Skin of body (tissue), 2 donors: ENCODE measurements around the gene COL23A1. TPM values are rescaled to one million over a fixed set of nuclear protein-coding genes. Genes with fewer than 3 reads are reported as not detected.
"Not testable (repeated sequence)": the region's sequence is repeated elsewhere in the genome, so short reads cannot be mapped to it uniquely, and the experiment has no call there.

ENCODE experiments used
- DNase-seq: peaks from one replicate; lab custom pipeline; 2025; lab: John Stamatoyannopoulos, UW
- total RNA-seq: library from RNA; depleted of rRNA; stranded (reverse); fragments of >200 nt; gene quantifications from one replicate; pipeline ENCODE4 v1.2.3, GENCODE V29; 2014

The COL23A1 gene
- total RNA-seq, 1 donor from 2014 or later: 4.6 TPM

DNA sequence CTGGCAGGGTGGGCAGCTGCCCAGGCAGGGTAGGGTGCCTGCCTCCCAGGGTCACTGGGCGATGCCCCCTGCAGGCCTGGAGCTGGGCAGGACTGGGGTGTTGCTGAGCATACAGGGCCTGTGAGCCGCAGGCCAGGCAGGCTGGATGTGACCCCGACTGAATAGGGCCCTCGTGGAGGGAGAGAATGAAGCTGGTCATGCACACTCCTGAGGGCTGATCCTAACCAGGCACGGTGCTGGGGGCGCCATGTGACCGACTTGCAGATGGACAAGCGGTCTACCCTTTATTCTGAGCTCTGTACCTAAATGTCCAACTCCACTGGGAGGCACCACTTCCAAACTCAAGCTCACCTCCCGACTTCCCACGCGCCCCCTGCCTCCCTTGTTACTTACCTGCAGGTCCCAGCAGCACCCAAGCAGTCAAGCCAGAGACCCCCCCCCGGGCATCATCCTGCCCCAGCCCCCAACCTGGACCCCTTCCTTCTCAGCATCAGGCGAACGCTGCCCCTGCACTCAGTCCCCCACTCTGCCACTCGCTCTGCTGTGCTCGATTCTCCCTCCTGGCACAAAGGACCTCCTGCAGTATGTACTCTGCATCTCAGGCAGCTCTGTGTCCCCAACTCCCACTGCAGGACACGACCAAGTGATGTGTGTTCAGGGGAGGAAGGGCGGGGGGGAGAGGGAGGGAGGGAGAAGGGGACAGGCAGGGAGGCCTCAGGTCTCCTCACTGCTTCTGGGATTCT lies 280.8 kb downstream of the COL23A1 start:
- DNase-seq: no peak

DNA sequence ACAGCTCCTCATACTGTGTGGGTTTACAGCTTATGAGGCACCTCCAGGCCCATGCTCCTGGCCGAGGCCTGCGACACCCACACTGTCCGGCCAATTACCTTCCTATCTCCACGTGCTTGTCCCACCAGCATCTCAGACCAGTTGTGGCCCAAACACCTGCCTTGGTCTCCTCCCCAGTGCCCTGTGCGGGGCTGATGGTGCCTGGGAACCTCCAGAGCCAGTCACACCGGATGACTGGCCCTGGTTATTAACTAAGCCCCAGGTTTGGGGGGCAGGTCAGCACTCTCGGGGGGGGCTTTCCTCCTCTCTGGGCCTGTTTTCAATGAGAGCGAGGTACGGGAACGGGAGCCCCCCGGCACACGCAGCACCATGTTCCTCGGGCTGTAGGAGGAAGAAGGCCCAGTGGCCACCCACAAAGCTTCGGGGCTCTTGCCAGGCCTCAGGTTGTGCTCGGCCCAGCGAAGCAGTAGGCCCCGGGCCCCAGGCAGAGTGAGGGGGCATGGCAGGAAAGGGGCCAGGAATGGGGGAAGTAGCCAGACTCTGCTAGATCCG lies 281.6 kb downstream of the COL23A1 start:
- DNase-seq: no peak

DNA sequence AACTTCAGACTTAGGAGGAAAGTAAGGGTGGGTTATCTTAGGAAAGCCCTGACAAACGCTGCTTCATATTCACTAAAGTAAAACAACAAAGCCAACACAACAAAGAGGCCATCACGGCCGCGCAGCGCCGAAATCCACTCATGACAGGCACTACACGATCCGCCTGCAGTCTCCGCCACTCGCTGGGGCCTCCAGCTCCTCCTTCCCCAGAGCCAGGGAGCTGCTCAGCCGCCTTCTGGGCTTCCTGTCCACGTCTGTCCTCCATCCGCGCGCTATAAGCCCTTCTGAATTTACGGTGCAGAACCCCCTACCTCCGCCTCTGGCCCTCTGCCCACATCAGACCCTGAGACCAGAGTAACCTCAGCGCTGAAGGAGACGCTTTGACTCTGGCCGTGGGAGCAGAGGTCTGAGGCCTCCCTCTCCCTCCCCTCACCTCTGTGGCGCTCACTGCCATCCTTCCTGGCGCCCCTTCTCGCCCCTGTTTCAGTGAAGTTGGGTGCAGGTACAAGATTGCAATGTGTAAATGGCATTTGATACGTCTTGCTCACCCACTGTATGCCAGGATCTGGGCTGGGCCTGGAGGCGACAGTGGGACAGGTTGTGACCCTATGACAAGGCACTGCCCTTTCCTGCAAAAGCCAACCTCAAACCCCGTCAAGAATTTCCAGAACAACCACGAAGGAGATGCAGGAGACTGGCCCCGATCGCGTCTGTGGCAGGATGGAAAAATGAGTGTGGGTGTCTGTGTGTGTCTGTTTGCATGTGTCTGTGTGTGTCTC lies 282.7 kb downstream of the COL23A1 start:
- DNase-seq: no peak

DNA sequence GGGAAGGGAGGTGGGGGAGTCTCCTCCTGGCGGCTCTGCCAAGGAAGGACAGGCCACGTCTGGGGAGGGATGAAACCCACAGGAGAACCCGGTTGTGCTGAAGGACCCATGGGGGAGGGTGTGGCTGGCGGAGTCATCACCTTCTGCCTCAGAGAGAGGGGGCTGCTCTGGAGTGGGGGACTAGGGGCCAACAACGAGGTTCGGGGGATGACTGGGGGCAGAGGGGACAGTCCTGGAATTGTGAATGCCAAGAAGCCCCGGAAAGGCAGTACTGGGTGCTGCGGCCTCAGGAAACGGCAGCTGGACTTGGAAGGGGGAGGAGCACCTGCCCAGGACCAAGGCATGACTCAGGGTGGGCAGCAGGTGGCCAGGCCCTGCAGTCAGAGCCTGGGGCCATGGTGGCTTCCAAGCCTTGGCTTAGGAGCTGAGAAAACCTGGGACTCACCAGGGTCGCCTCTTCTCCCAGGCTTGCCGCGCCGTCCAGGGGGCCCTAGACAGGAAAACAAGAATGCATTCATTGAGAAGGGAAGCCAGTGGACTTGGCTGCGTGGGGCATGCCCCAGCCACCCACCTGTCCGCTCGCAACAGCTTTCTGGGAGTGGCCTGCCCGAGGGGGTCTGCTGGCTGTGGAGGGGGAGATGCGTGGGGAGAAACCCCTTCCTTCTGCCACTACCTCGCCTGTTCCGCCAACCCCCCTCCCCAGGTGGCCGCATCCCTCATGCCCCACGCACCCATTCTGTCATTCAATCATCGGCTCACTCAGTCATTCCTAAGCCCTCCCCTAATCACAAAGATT lies 283.6 kb downstream of the COL23A1 start:
- DNase-seq: no peak

DNA sequence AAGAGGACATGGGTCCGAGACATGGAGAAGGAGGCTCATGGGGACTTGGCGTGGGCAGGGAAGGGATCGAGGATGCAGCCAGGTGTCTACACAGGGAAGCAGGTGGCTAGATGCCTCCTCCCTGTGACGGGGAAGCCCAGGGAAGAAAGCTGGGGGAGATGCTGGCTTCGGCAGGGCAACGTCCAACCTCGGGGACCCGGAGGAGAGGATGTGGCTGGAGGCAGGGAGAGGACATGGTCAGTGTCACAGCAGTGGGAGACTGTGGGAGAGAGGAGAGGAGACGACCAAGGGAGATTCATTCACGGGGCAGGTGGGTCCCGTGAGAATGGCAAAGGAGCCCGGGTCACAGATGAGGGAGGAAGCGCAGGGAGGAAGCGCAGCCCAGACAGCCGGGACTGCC lies 284.4 kb downstream of the COL23A1 start:
- no peak for DNase-seq

DNA sequence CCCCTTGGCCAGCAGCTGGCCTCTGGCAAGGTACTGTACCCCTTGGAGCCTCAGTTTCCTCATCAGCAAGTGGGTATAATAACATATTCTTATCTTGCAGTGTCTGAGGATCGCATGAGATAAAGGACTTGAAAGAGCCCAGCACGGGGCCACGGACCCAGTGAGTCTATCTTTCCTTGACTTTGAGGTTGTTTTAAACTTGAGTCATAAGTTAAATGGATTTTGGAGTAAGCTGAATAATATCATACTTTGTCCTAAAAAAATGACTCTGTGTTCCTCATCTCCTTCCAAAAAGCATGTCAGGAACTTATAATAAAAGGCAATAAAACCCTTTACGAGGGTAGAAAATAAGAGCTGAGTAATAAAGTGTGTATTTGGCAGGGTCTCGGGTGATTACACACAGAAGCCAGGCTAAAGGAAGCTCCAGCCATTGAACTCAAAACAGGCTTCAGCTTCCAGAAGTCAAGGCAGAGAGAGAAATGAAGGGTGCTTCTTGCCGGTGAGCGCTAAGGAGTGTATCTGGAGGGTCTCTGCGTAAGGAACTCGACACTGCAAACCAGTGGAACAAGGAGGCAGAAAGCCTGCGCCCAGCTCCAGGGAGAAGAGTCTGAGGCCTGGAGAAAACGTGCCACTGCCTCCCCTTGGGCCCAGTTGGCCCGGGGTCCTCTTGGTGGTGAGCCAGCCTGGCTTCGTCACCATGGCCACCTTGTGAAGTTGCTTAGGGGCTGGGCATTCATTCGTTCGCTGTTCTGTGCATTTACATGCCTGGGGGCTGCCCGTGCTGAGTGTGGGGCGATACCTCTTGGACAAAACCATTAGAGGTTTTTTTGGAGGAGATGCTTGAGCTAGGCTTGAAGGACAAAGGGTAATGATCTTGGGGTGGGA lies 285.2 kb downstream of the COL23A1 start:
- DNase-seq: no peak

DNA sequence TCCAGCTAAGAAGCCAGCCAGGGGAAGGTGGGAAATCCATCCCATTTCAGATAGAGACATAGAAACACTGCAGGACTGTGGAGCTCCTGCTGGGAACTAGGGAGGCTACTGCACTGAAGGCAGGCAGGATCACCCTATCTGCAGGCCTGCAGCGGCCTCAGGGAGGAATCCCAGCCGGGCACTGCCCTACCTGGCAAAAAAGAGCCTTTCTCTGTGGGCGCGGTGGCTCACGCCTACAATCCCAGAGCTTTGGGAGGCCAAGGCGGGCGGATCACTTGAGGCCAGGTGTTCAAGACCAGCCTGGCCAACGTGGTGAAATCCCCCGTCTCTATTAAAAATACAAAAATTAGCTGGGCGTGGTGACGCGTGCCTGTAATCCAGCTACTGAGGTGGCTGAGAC lies 286.2 kb downstream of the COL23A1 start:
- no peak for DNase-seq

DNA sequence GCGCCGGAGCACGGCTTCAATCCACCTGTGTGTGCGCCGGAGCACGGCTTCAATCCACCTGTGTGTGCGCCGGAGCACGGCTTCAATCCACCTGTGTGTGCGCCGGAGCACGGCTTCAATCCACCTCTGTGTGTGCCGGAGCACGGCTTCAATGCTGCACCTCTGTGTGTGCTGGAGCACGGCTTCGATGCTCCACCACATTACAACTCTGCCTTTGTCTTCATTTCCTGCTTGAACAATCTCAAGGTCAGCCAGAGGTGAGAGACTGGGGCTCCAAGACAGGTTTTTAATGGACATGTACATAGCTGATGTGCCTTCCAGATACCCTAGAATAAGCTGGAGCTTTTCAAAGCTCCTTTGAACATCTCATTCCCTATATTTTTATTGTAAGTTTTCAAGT lies 287.9 kb downstream of the COL23A1 start:
- DNase-seq: not testable (repeated sequence)

DNA sequence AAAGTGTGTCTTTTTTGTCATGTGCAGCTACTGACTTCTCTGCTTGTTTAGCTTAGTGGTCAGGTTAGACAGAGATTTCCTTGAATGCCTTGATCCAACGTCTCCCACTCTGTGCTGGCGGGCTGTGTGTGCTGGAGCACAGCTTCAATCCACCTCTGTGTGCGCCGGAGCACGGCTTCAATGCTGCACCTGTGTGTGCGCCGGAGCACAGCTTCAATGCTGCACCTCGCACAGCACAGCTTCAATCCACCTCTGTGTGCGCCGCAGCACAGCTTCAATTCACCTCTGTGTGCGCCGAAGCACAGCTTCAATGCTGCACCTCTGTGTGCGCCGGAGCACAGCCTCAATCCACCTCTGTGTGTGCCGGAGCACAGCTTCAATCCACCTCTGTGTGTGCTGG lies 288.6 kb downstream of the COL23A1 start:
- no peak for DNase-seq

DNA sequence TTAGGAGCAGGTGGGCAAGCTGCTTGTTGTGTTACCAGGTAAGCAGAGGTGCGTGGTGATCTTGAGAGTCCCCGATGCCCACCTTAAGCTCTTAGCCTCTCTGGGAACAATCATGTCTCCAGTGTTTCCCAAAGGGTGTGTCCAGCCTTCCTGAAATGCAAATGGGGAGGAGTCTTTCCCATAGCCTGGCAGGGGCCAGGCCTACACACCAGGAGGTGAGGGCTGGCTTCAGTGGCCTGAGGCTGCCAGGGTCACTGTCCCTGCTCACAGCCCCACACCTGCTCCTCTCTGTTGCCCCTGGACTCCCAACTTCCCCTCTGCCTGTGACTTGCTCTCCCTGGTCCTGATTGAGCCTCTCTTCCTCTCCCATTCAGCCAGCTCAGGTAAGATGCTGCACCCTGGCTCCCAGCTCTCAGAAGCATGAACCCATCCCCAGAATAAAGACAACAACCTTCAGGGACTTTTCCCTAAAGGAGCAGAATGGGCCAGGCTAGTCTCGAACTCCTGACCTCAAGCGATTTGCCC lies 291.8 kb downstream of the COL23A1 start:
- no peak for DNase-seq

DNA sequence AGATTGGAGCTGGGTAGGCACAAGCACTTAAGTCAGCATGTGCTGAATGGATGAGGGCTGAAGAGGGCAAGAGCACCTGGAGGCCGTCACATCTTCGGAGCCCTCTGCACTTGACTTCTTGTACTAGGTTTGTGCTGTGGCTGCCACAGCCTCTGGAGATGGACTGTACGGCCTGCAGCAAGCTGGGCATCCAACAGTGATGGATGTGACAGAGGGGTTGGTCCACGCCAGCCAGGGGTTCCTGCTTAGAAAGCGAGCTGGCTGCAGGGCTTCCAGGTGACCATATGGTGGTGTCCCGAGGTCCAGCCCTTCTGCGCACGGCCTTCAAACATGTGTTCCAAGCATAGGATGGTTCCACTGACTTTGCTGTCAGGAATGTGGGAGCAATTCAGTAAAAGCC lies 292.4 kb downstream of the COL23A1 start:
- DNase-seq: no peak

DNA sequence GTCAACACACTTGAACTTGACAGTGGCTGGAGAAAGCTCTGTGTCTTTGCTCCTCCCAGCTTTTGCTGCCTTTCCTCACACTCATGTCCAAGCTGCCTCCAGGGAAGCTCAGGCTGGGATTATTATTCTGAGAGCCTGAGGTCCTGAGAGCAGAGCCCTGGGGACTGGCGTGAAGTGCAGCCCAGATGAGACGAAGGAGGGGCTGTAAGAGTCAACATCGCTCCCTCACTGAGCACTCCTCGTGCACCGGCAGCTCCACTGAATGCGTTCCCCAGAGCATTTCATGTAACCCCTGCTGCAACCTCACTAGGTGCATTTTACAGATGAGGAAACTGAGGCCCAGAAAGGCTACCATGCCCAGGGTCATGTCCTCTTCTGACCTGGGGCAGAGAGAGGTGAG lies 294.1 kb downstream of the COL23A1 start:
- no peak for DNase-seq

DNA sequence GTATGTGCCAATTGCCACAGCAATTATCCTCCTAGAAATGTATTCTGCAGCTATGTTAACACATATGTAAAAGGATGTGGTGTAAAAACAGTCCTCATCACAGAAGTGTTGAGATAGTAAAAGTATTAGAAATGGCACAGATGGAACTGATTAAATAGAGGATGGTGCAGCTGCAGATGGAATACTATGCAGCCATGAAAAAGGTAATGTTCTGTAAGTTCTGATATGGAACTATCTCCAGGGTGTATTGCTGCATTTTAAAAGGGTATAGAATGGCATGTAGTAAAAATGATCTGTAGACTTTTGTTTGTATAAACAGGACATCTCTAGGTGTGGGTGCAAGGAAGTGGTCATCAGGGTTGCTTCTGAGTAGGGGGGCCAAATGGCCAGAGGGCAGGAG lies 294.6 kb downstream of the COL23A1 start:
- no peak for DNase-seq

DNA sequence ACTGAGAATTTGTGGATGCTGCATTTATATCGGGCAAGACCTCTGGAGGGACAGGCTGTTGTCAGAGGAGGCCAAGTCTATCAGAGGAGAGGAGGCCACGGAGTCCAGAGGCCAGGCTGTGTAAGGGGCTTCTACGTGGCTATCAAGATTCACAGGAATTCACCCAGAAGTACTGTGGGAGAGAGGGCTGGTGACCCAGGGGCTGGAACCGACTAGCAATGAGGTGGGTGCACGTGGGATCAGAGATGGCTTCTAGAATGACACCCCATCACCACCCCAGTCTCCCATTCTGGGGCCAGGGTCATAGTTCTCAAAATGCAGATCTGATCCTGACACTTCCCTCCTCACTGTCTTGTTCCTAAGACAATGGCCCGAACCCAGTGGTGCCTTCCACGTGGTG lies 296.4 kb downstream of the COL23A1 start:
- no peak for DNase-seq

DNA sequence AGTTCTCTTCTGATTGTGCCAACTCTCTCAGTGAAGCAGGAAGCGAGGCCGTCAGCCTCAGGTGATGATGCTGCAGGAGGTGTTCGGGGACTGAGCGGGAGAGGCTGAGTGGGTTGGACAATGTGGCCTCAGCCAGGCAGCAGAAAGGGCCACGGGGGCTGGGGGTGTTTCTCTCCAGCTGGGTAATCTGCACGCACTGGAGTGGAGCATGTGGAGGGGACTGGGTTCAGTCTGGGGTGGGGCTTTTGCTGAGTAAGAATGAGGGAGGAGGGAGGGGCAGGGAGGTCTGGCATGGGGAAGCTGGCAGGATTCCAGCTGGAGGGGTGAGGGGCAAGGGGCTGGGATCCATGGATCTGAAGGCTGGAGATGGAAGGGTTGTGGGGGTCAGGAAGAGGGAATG lies 296.8 kb downstream of the COL23A1 start:
- DNase-seq: no peak

DNA sequence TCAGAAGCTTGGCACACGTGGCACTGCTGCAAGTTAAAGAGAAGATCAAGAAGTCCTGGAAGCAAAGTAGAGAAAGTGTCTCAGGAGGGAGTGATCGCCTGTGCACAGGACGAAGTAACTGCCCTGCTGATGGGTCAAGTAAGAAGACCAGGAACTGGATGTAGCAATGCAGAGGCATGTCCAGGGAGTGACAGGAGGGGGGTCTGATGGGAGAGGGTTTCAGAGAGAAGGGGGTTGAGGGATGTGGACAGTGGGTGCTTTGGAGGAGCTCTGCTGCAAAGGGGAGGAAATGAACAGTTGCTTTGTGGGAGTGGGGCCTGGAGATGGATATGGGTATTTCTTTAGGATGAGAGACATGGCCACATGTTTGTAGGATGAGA lies 297.4 kb downstream of the COL23A1 start:
- DNase-seq: no peak

DNA sequence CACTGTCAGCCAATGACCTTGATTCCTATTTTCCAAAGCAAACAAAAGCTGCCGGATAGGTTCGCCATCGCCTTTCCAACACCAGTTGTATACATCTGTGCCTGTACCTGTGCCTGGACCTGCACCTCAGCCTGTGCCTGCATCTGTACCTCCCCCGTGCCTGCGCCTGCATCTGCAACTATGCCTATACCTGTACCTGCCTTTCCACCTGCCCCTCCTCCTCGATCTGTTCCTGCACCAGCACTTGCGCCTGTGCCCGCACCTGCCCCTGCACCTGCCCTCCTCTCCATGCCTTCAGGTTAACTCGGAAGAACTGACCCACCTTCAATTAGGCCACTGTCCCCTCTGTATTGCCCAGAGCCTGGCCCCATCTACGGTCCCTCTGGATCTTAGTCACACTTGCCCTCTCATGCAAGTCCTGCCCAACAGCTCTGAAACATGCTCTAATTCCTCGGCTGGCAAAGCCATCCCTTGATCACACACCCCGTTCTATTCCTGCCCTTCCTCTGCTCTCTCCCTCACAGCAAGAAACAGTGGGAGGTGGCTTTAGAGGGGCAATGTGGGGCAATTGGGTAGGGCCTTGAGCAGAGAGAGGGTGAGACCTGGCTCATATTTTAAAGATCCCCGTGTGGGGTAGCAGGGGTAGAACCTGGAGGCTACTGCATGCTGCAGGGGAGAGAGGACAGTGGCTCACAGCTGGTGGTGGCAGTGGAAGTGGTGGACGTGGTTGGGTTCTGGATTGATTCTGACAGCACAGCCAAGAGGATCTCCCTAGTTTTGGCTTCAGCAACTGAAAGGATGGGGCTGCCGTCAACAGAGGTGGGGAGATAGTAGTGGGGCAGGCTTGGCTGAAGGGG lies 298.0 kb downstream of the COL23A1 start:
- no peak for DNase-seq

DNA sequence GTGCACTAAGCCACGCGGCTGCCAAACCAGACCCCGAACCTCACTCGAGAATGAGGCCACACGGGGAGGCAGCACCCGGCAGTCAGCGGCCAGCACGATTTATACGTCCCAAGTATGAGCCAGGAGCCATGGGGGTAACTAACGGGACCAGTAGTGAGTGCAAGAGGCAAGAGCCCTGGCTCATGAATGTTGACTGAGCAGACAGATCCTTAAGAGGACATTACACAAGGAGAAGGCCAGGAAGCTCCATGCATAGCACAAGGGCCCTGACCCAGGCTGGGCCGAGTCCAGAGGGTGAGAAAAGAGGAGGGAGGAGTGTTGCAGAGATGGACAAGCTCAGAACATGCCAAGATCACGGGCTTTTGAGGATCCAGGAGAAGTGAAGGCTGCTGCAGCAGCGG lies 299.0 kb downstream of the COL23A1 start:
- DNase-seq: no peak

DNA sequence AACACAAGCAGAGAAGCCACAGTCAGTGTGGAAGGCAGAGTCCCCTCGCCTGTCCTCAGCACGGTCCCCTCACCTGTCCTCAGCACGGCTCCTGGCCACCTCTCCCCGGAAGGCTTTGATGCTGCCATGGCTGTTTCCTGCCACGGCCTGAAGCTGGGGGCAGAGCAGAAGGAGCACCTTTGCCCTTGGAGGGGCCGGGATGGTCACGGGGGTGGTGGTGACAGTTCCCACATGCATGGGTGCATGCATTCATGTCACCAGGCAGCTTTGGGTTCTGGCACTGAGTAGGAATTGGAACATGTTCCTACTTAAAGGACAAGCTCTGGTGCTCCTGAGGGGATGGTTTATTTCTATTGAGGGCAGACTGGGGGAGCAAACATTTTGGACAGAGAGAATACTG lies 299.8 kb downstream of the COL23A1 start:
- no peak for DNase-seq

DNA sequence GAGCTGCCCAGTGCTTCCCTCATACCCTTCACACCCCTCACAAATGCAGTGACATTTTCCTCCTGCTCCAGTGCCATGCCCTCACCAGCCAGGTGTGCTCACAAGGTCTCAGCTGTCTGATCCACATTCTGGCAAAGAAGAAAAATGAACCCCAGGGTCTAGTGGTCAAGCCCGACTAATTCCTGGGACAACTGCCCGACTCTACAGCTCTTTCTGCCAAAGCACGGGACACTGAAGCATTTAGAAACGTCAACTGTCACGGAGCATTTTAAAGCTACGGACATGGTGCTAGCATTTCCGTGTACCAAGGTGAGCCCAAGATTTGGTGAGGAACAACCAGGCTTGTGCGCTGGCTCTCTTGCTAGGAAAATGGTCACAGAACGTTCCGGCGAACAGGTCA lies 300.8 kb downstream of the COL23A1 start:
- no peak for DNase-seq
